Activated T-helper 1 cell treated with anti-CD3 and anti-CD28 coated beads, Interleukin-2, amount 50 U/mL, for 16 hours (primary cell): ENCODE results near the gene PDE4D.
"Not testable (repeated sequence)": the region's sequence is repeated elsewhere in the genome, so short reads cannot be mapped to it uniquely, and the experiment has no call there.

Experiments used
- DNase-seq, 2 donors: peaks; one replicate each; pipeline ENCODE4 v3.0.0-alpha.2; 2020; ENCODE audit warnings: low read depth in 1 of 2, low spot score in 1 of 2

The PDE4D gene

DNA sequence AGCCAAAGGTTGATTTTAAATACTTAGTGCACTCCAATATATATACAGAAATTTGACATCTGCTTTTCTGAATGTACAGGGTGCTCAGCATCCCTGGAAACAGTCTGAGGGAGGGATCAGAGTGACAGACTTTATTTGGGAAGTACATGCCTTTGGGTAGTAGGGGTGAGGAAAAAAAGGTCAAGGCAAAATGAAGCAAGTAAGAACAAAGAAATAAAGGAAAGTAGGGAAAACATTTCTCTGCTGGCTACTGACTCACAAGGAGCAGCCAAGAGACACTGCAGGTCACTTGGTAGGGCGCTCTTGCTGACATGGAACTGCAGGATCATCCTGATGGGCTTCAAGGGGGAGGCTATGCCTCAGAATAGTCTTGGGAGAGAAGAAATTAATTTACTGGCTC lies 929.7 kb downstream of the PDE4D start:
- no peak for DNase-seq

DNA sequence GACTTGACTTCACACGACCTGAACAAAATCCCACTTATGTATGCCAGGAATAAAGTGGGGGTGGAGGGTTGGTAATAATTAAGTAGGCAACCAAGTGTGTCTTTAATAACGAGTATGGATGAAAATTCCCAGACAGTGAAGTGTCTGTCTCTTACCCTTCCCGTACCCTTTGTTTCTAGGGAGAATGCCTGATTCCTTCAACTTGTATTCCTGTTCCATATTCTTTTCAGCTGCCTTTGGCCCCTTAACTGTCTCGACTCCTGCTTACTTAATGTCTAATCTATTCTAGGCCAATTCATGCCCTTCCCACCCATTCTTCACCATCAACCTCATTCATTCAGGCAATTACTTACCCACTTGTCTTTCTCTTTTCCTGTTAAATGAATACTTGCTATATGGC lies 930.2 kb downstream of the PDE4D start:
- no peak for DNase-seq

- DNase-seq, result no peak
Observed at GRCh38 chr5:58961631-58962280, 931.8 kb downstream of the PDE4D start.

DNA sequence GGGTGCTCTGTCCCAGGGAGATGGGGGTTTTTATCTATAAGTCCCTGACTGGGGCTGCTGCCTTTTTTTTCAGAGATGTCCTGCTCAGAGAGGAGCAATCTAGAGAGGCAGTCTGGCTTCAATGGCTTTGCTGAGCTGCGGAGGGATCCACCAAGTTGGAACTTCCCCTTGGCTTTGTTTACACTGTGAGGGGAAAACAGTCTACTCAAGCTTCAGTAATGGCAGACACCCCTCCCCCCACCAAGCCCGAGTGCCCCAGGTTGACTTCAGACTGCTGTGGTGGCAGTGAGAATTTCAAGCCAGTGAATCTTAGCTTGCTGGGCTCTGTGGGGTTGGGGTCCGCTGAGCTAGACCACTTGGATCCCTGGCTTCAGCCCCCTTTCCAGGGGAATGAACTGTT lies 934.8 kb downstream of the PDE4D start:
- no peak for DNase-seq

DNA sequence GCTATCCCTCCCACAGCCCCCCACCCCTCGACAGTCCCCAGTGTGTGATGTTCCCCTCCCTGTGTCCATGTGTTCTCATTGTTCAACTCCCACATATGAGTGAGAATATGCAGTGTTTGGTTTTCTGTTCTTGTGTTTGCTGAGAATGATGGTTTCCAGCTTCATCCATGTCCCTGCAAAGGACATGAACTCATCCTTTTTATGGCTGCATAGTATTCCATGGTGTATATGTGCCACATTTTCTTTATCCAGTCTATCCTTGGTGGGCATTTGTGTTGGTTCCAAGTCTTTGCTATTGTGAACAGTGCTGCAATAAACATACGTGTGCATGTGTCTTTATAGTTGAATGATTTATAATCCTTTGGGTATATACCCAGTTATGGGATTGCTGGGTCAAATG lies 940.3 kb downstream of the PDE4D start:
- not testable (repeated sequence) for DNase-seq

- DNase-seq, result no peak
Observed at GRCh38 chr5:58950224-58950623, 943.3 kb downstream of the PDE4D start.

GRCh38 chr5:58946230-58946629 lies 947.3 kb downstream of the PDE4D start:
- DNase-seq, result no peak

DNA sequence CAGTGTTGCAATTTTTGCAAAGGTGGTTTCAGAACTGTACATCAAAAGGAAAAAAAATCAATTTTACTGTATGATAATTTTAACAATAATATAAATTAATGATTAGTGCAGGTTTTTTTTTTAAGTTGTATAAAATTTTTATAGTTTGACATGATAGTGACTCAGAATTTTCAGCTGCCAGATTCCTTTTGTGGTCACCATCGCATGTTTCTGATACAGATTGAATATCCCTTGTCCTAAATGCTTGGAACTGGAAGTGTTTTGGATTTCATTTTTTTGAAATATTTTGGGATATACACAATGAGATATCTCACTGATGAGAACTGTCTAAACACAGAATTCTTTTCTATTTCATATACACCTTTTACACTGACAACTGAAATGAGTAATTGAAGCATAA lies 949.3 kb downstream of the PDE4D start:
- no peak for DNase-seq

DNA sequence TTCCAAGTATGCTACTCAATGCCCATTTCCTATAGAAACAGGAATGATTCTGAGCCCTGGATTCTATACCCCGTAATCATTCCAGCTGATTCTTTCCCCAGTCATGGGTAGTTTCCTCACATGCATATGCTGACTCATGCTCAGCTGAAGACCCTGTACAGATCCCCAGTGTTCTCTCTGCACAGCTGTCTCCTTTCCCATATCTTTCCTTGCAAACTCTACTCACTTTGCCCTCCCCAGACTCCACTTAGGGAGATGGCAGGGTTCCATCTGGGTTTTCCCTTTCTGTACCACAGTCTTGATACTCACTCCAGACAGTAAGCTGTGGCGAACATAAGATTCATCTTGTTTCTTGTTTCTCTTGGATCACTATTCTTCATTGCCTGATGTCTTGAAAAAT lies 953.1 kb downstream of the PDE4D start:
- no peak for DNase-seq

DNA sequence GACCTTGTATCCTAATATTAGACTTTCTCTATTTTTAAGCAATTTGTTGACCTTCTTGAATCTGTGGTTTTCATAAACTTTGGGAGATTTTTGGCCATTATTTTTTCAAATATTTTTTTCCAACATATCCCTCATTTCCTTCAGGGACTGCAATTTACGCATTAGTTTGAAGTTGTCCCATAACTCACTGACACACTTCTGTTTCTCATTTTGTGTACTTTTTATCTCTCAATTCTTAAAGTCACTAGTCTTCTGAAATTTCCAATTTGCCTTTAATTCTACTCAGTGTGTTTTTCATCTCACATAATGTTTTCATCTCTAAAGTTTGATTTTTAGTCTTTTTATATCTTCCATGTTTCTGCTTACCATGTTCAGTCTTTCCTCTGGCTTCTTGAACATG lies 953.9 kb downstream of the PDE4D start:
- no peak for DNase-seq

- no peak for DNase-seq
Observed at GRCh38 chr5:58938563-58939424, 954.7 kb downstream of the PDE4D start.

DNA sequence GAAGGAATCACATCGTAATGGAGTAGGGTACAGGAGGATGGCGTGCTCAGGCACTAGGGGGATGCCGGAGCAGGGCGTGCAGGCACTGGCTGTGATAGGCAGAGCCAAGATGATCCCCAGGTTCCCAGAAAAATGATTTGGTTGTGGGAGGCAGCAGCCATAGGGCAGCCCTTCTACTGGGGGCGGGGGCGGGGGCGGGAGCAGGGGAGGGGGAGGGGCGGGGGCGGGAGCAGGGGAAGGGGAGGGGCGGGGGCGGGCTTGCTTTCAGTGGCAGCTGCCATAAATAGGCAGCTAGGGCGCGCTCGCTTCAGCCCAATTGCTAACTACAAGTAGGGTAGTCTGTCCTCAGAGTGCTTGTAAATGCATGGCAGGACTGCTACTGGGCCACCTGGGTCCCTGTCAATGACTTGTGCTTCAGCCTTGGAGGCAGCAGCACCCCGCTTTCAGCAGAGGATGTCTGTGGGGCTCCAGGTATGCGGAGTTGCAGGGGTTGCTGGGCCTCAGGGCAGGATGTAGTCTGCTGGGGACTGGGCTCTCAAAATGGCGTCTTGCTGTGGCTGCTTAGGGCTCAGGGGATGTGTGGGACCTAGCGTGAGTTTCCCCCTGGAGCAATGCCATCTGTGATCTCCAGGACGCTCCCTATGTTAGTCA lies 956.4 kb downstream of the PDE4D start:
- DNase-seq, result no peak

GRCh38 chr5:58934629-58935097 lies 958.9 kb downstream of the PDE4D start:
- DNase-seq, result no peak

DNA sequence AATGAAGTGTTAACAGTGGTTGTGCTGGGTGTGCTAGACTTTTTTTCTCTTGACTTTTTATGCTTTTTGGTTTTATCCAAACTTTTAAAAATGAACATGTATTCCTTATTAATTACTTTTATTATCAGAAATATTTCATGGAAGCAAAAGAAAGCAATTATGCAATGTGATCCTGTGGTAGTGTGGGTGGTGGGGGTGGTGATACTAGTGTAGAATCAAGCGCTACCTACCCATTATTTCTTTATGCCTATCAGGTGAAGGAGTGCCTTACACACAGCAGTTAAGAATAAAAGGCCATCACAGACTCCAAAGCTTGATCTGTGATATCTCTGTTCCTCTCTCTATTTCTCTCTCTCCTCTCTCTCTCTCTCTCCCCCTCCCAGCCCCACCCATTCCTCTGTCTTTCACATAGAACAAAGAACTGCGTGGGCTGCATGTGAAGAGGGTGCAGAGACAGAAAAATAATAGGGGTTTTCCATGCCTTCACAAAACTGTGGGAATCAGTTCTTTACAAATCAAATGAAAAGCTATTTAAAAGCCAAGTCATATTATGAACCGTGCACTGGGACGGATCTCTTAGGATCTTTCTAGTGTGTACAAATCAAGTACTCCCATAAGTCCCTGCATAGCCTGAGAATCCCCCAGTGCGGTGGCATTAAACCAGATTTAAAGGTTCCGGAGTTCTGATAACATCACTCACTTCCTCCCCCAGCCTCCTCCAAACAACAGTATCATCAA lies 959.5 kb downstream of the PDE4D start:
- no peak for DNase-seq

- DNase-seq, result no peak
Observed at GRCh38 chr5:58932057-58932612, 961.4 kb downstream of the PDE4D start.

- DNase-seq, result no peak
Observed at GRCh38 chr5:58930520-58930919, 963.0 kb downstream of the PDE4D start.

- DNase-seq, result no peak
Observed at GRCh38 chr5:58929726-58930125, 963.8 kb downstream of the PDE4D start.

DNA sequence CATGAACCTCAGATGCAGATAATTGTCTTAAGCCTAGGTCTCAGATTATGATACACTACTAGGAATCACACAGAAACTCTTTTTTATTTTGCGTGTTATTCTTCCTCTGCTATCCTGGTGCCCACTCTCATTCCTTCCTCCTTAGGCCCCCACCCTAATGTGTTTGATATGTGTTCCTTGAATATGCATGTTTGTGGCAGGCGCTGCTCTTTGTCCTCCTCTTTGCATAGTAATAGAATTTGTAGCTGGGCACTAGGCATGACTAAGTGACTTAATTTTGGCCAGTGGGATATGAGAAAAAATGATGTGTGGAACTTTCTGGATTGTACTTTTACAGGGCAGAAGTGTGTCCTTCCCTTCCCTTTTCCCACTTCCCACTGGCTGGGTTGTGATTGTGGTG lies 965.6 kb downstream of the PDE4D start:
- no peak for DNase-seq

DNA sequence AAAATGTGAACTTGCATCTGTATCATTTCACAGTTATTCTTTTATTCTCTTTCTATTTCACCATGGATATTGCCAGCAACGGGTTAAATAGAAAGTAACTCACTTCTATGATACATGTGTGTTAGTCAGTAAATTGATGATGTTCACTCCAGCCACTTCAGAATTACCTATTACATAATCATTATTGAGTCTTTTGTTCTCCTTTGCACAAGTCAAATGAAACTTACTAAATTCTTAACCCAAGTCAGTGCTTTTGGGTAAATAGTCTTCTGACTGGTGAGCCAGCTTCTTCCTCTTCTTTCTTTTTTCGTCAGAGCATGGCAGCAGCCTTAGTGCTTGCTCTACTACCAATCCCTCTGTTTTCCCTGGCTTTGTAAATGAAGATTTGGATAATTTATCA lies 966.3 kb downstream of the PDE4D start:
- DNase-seq, result no peak

DNA sequence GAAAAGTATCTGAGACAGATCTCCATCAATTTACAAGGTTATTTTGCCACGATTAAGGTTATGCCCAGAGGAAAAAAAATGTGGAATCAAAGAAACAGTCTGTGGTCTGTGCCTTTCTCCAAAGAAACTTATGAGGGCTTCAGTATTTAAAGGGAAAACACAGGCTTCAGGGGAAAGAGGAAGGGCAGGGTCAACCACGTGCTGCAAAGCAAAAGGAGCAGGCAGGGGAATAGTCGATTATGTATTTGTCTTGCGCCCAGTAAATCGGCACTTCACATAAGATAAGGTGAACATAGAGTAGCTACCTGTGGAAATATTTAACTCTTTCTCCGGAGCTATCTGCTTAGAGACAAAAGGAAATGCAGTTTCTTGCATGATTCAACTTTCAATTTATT lies 967.0 kb downstream of the PDE4D start:
- DNase-seq, result no peak
